K562 (cell line): Measurements from ENCODE around the gene ELOB. TPM values are rescaled to one million over a fixed set of nuclear protein-coding genes. Genes with fewer than 3 reads are reported as not detected.

ENCODE experiments used
- ARHGAP35 ChIP-seq: fragments of 450-650 bp; IDR thresholded peaks from 2 replicates; pipeline ENCODE4 v1.6.1; 2018; ENCODE audit not compliant: partially characterized antibody
- BHLHE40 ChIP-seq: IDR thresholded peaks from 2 replicates; pipeline ENCODE4 v1.6.1; 2011; ENCODE audit warnings: low read length, improper control_type of control experiment
- DEAF1 ChIP-seq: fragments of 450-650 bp; formaldehyde crosslinking; IDR thresholded peaks from 2 replicates; pipeline ENCODE4 v1.4.0; 2020; ENCODE audit warnings: mild to moderate bottlenecking, moderate library complexity
- ELK3 ChIP-seq: fragments of 450-650 bp; formaldehyde crosslinking; IDR thresholded peaks from 2 replicates; pipeline ENCODE4 v1.4.0; 2020; ENCODE audit warnings: mild to moderate bottlenecking
- MAX ChIP-seq: sonication (generic); formaldehyde crosslinking; IDR thresholded peaks from 2 replicates; pipeline ENCODE4 v1.9.0; 2022; ENCODE audit warnings: mild to moderate bottlenecking, missing genetic modification reagents
- NR2C1 ChIP-seq, 2 experiments: fragments of 450-650 bp; IDR thresholded peaks; 2 replicates each; pipeline ENCODE4 v1.6.1; 2017; ENCODE audit warnings: mild to moderate bottlenecking in 2 of 2, antibody characterized with exemption in 1 of 2, inconsistent platforms in 1 of 2, missing compliant biosample characterization in 1 of 2, missing genetic modification characterization in 1 of 2
- REST ChIP-seq, 2 experiments: fragments of 450-650 bp; formaldehyde crosslinking in 1 of 2; IDR thresholded peaks; 2 replicates each; pipeline versions ENCODE4 v1.4.0 to v1.6.1; 2014 to 2020; ENCODE audit warnings: mild to moderate bottlenecking in 2 of 2, borderline replicate concordance in 1 of 2, low read depth in 1 of 2
- SLC30A9 ChIP-seq: fragments of 250-450 bp; sonication (Bioruptor Pico); IDR thresholded peaks from 2 replicates; pipeline ENCODE4 v1.8.0; 2022; ENCODE audit warnings: mild to moderate bottlenecking, moderate library complexity
- THRB ChIP-seq: fragments of 450-650 bp; formaldehyde crosslinking; conservative IDR thresholded peaks from 2 replicates; pipeline ENCODE4 v1.4.0; 2022; ENCODE audit warnings: mild to moderate bottlenecking, missing genetic modification characterization
- TRIM24 ChIP-seq, 2 experiments: fragments of 450-650 bp; IDR thresholded peaks; 2 replicates each; pipeline ENCODE4 v1.6.1; 2016
- ZNF263 ChIP-seq: sonication (generic); formaldehyde crosslinking; IDR thresholded peaks from 2 replicates; pipeline ENCODE4 v1.8.0; 2022; ENCODE audit warnings: mild to moderate bottlenecking, missing genetic modification reagents, borderline replicate concordance
- ZNF79 ChIP-seq: fragments of 250-450 bp; sonication (Bioruptor Pico); IDR thresholded peaks from 2 replicates; pipeline ENCODE4 v1.4.0; 2020; ENCODE audit warnings: low read depth, mild to moderate bottlenecking, moderate library complexity
- polyA plus RNA-seq, 8 experiments: library from polyadenylated mRNA; depleted of rRNA in 4 of 8; stranded (reverse) in 5 of 8; unstranded in 3 of 8; fragments of >200 nt; fragmentation: Nextera tagmentation in 2 of 8; fragmentation: Illumina TruSeq in 1 of 8; extraction: Ambion mirVana in 2 of 8; extraction: Trizol in 1 of 8; gene quantifications; 2 replicates each; pipeline versions ENCODE4 v1.2.1 to v1.2.3, GENCODE V29; 2011 to 2014; ENCODE audit warnings: inconsistent platforms in 1 of 8, missing spikeins in 1 of 8
- total RNA-seq, 7 experiments: library from RNA; depleted of rRNA in 6 of 7; stranded (reverse); fragments of >200 nt in 6 of 7; fragmentation: Illumina TruSeq in 2 of 7; extraction: Trizol in 2 of 7; gene quantifications; 2 replicates each; pipeline versions ENCODE4 v1.2.1 to v1.2.3, GENCODE V29; 2011 to 2021; ENCODE audit warnings: low replicate concordance in 1 of 7

Gene ELOB
- total and polyA plus RNA-seq, 9 of the 15 experiments (the other 6 are each of a cell fraction or from before 2014, with no cell fraction given): 63.2 to 791 (median 237) TPM

GRCh38 chr16:2786061-2786825 is 9.2 kb upstream of the ELOB start (continued):
- no peak for TF ChIP-seq REST (IDR thresholded peaks at IDR 0.05; ENCODE audit: borderline replicate concordance)
- no peak for TF ChIP-seq REST (CRISPR knock-in tag; IDR thresholded peaks at IDR 0.05; ENCODE audit: low read depth)
- TF ChIP-seq MAX (CRISPR knock-in tag): no peak
- no peak for TF ChIP-seq DEAF1 (CRISPR knock-in tag)
- TF ChIP-seq THRB (CRISPR knock-in tag): no peak
- TF ChIP-seq NR2C1 (IDR thresholded peaks at IDR 0.05): no peak
- TF ChIP-seq NR2C1 (tag; IDR thresholded peaks at IDR 0.05): 0 out of 2 replicates have a peak, but pooled peaks have one; percentile 31
- TF ChIP-seq ELK3 (CRISPR knock-in tag): no peak
- TF ChIP-seq TRIM24 (IDR thresholded peaks at IDR 0.05): peak in 1 of 2 experiments; percentile 42; a peak in 1 of 4 replicates
- no peak for TF ChIP-seq SLC30A9 (CRISPR knock-in tag)
- TF ChIP-seq ZNF79: no peak
- TF ChIP-seq BHLHE40: no peak
- peak; percentile 91; the same call in 1 of the 2 replicates for TF ChIP-seq ZNF263 (CRISPR knock-in tag)
- TF ChIP-seq ARHGAP35: no peak
